HEK293 (cell line): ENCODE results near the gene ISOC2.
A peak's percentile ranks its signal among the peaks of the same experiment; 100 is the strongest.

ENCODE experiments used
- EGR2 ChIP-seq: fragments of 450-650 bp; formaldehyde crosslinking; IDR thresholded peaks from 2 replicates; pipeline ENCODE4 v1.5.1; 2016; ENCODE audit warnings: low read depth, missing biosample characterization, missing genetic modification characterization
- GLI2 ChIP-seq: fragments of 450-650 bp; formaldehyde crosslinking; IDR thresholded peaks from 2 replicates; pipeline ENCODE4; 2017; ENCODE audit warnings: missing biosample characterization, missing genetic modification characterization, low read depth, borderline replicate concordance
- GLIS2 ChIP-seq: fragments of 450-650 bp; formaldehyde crosslinking; IDR thresholded peaks from 2 replicates; pipeline ENCODE4 v1.5.1; 2016; ENCODE audit warnings: missing biosample characterization, missing genetic modification characterization
- HIC1 ChIP-seq: fragments of 450-650 bp; formaldehyde crosslinking; IDR thresholded peaks from 2 replicates; pipeline ENCODE4 v1.5.1; 2016; ENCODE audit warnings: missing biosample characterization, missing genetic modification characterization
- IKZF3 ChIP-seq: fragments of 450-650 bp; IDR thresholded peaks from 2 replicates; pipeline ENCODE4 v1.5.0; 2018; ENCODE audit warnings: missing biosample characterization, mild to moderate bottlenecking, missing genetic modification characterization, moderate library complexity
- KLF10 ChIP-seq: fragments of 450-650 bp; IDR thresholded peaks from 2 replicates; pipeline ENCODE4 v1.5.1; 2018; ENCODE audit warnings: missing biosample characterization, mild to moderate bottlenecking, missing genetic modification characterization
- OVOL3 ChIP-seq: fragments of 450-650 bp; formaldehyde crosslinking; IDR thresholded peaks from 2 replicates; pipeline ENCODE4 v1.5.1; 2016; ENCODE audit warnings: missing biosample characterization, missing genetic modification characterization
- PRDM10 ChIP-seq: fragments of 450-650 bp; formaldehyde crosslinking; IDR thresholded peaks from 2 replicates; pipeline ENCODE4 v1.5.1; 2016; ENCODE audit warnings: missing biosample characterization, missing genetic modification characterization
- SP7 ChIP-seq: fragments of 450-650 bp; formaldehyde crosslinking; IDR thresholded peaks from 2 replicates; pipeline ENCODE4 v1.5.1; 2016; ENCODE audit warnings: missing biosample characterization, missing genetic modification characterization
- ZBTB7A ChIP-seq: fragments of 450-650 bp; formaldehyde crosslinking; IDR thresholded peaks from 2 replicates; pipeline ENCODE4 v1.5.1; 2016; ENCODE audit warnings: low read depth, missing biosample characterization, missing genetic modification characterization
- ZNF121 ChIP-seq: fragments of 450-650 bp; formaldehyde crosslinking; IDR thresholded peaks from 2 replicates; pipeline ENCODE4 v1.5.1; 2016; ENCODE audit warnings: missing biosample characterization, missing genetic modification characterization
- ZNF155 ChIP-seq: fragments of 450-650 bp; formaldehyde crosslinking; IDR thresholded peaks from 2 replicates; pipeline ENCODE4 v1.5.1; 2016; ENCODE audit warnings: missing biosample characterization, missing genetic modification characterization
- ZNF280D ChIP-seq: fragments of 450-650 bp; formaldehyde crosslinking; IDR thresholded peaks from 2 replicates; pipeline ENCODE4 v1.5.1; 2016; ENCODE audit warnings: missing biosample characterization, missing genetic modification characterization
- ZNF449 ChIP-seq: fragments of 450-650 bp; formaldehyde crosslinking; IDR thresholded peaks from 2 replicates; pipeline ENCODE4 v1.5.1; 2017; ENCODE audit warnings: missing biosample characterization, mild to moderate bottlenecking, missing genetic modification characterization, moderate library complexity
- ZNF580 ChIP-seq: fragments of 450-650 bp; formaldehyde crosslinking; IDR thresholded peaks from 2 replicates; pipeline ENCODE4 v1.5.1; 2016; ENCODE audit warnings: missing biosample characterization, missing genetic modification characterization
- ZNF600 ChIP-seq: fragments of 450-650 bp; formaldehyde crosslinking; IDR thresholded peaks from 2 replicates; pipeline ENCODE4 v1.5.1; 2016; ENCODE audit warnings: missing biosample characterization, missing genetic modification characterization
- ZNF623 ChIP-seq: fragments of 450-650 bp; formaldehyde crosslinking; IDR thresholded peaks from 2 replicates; pipeline ENCODE4 v1.5.1; 2016; ENCODE audit warnings: missing biosample characterization, missing genetic modification characterization
- ZNF629 ChIP-seq: fragments of 450-650 bp; formaldehyde crosslinking; IDR thresholded peaks from 2 replicates; pipeline ENCODE4 v1.5.1; 2017; ENCODE audit warnings: missing biosample characterization, missing genetic modification characterization
- ZSCAN4 ChIP-seq: fragments of 450-650 bp; formaldehyde crosslinking; IDR thresholded peaks from 2 replicates; pipeline ENCODE4 v1.5.1; 2017; ENCODE audit warnings: missing biosample characterization, missing genetic modification characterization

ISOC2 gene

GRCh38 chr19:55447421-55448174 is 13.8 kb downstream of the ISOC2 start (continued):
- TF ChIP-seq ZNF580 (peak; percentile 34; the same call in 1 of the 2 replicates), OVOL3 (tag by site-specific recombination) (no peak), EGR2 (tag by site-specific recombination) (no peak), ZNF155 (tag by site-specific recombination) (no peak), HIC1 (peak; percentile 73; the same call in 1 of the 2 replicates), SP7 (tag by site-specific recombination) (0 out of 2 replicates have a peak, but pooled peaks have one; percentile 32), GLIS2 (tag by site-specific recombination) (peak; percentile 75), ZSCAN4 (tag by site-specific recombination) (peak; percentile 67; the same call in 1 of the 2 replicates), ZNF600 (tag by site-specific recombination) (peak; percentile 57), IKZF3 (tag by site-specific recombination) (peak; percentile 91), ZNF629 (tag by site-specific recombination) (0 out of 2 replicates have a peak, but pooled peaks have one; percentile 33), GLI2 (tag by site-specific recombination) (no peak), ZNF121 (tag by site-specific recombination) (peak; percentile 59), ZNF623 (tag by site-specific recombination) (no peak), PRDM10 (tag by site-specific recombination) (peak; percentile 92), ZNF449 (peak; percentile 59; the same call in 1 of the 2 replicates), KLF10 (no peak), ZBTB7A (tag by site-specific recombination) (peak; percentile 21; the same call in 1 of the 2 replicates), ZNF280D (tag by site-specific recombination) (peak; percentile 76; the same call in 1 of the 2 replicates)
- TF ChIP-seq, all 188 proteins: peak for 38
